ENCODE measurements around the gene MAP1B.

MAP1B gene

DNA sequence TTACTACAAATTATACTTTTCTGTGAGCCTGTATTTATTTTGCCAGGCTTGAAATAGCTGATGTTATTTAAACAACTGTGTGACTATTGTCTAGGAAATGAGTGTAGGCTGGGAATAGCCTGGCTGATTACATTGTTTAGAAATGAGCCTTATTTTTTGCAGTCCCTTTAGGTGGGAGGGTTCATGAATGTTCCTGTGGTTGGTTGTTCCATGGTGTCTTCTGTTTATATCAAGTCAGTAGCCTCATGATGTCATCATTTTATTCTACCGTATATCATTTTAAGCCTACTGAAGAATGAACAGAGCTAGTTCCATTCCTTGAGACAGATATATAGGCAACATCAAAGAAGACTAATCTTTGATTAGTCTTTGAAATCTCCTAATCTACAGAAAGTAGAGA, 53.1 kb downstream of the MAP1B start:
- Histone ChIP-seq H3K36me3 (ENCODE audit: insufficient read depth, low read length) (no peaks in the 10 kb centered on the region), H2AFZ (ENCODE audit: low read length) (no peak overlapping the region), H3K4me3 (ENCODE audit: low read depth, low read length, poor library complexity, severe bottlenecking) (no peak overlapping the region), H4K20me1 (ENCODE audit: insufficient read depth, low read length) (no peaks in the 10 kb centered on the region), H3K27me3 (ENCODE audit: insufficient read depth, low read length) (no peaks in the 10 kb centered on the region), H3K27ac (ENCODE audit: low read depth, low read length, poor library complexity, severe bottlenecking) (no peak overlapping the region), H3K9me3 (ENCODE audit: low read length) (no peaks in the 10 kb centered on the region), H3K9me2 (ENCODE audit: low read depth, low read length) (no peaks in the 10 kb centered on the region), H3K9ac (ENCODE audit: low read length) (no peak overlapping the region), H3F3A (ENCODE audit: insufficient read depth, low read length) (no peaks in the 10 kb centered on the region), H3K4me1 (ENCODE audit: insufficient read depth, low read length, severe bottlenecking) (no peaks in the 10 kb centered on the region), H3K79me2 (ENCODE audit: insufficient read depth, low read length) (no peaks in the 10 kb centered on the region), H3K4me2 (ENCODE audit: low read length) (no peak overlapping the region)
- TF ChIP-seq EZH2 (IDR thresholded peaks at IDR 0.05; ENCODE audit: borderline replicate concordance, low read length): no peak
- TF ChIP-seq, protein P1, sequence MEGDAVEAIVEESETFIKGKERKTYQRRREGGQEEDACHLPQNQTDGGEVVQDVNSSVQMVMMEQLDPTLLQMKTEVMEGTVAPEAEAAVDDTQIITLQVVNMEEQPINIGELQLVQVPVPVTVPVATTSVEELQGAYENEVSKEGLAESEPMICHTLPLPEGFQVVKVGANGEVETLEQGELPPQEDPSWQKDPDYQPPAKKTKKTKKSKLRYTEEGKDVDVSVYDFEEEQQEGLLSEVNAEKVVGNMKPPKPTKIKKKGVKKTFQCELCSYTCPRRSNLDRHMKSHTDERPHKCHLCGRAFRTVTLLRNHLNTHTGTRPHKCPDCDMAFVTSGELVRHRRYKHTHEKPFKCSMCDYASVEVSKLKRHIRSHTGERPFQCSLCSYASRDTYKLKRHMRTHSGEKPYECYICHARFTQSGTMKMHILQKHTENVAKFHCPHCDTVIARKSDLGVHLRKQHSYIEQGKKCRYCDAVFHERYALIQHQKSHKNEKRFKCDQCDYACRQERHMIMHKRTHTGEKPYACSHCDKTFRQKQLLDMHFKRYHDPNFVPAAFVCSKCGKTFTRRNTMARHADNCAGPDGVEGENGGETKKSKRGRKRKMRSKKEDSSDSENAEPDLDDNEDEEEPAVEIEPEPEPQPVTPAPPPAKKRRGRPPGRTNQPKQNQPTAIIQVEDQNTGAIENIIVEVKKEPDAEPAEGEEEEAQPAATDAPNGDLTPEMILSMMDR (IDR thresholded peaks at IDR 0.05; ENCODE audit: low read length): no peak

DNA sequence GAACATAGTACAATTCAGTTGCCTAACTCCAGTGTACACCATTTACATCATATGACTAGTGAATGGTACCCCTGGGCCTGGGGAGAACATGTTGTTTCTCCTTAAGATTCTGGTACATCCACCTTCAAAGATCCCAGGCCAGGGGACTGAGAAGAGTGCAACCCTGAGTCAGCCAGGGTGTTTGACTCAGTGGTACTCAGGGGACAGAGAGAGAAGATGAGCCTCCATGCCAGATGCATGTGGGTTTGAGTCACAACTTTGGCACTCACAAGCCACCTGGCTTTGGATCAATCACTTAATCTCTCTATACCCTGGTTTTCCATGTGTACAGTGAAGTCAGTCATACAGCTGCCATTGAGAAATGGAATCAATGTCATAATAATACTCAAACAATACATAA, 53.7 kb downstream of the MAP1B start:
- H4K20me1 ChIP-seq (ENCODE audit: insufficient read depth, low read length): no peaks in the 10 kb centered on the region
- no peaks in the 10 kb centered on the region for H3K9me2 ChIP-seq (ENCODE audit: low read depth, low read length)
- no peaks in the 10 kb centered on the region for H3K79me2 ChIP-seq (ENCODE audit: insufficient read depth, low read length)
- no peak overlapping the region for H3K27ac ChIP-seq (ENCODE audit: low read depth, low read length, poor library complexity, severe bottlenecking)
- H3K4me2 ChIP-seq (ENCODE audit: low read length): no peak overlapping the region
- no peak overlapping the region for H3K4me3 ChIP-seq (ENCODE audit: low read depth, low read length, poor library complexity, severe bottlenecking)
- no peaks in the 10 kb centered on the region for H3K9me3 ChIP-seq (ENCODE audit: low read length)
- H3K27me3 ChIP-seq (ENCODE audit: insufficient read depth, low read length): no peaks in the 10 kb centered on the region
- no peak for TF ChIP-seq EZH2 (IDR thresholded peaks at IDR 0.05; ENCODE audit: borderline replicate concordance, low read length)
- TF ChIP-seq, protein P1 (IDR thresholded peaks at IDR 0.05; ENCODE audit: low read length): no peak
- H3K36me3 ChIP-seq (ENCODE audit: insufficient read depth, low read length): no peaks in the 10 kb centered on the region
- no peaks in the 10 kb centered on the region for H3K4me1 ChIP-seq (ENCODE audit: insufficient read depth, low read length, severe bottlenecking)
- no peak overlapping the region for H2AFZ ChIP-seq (ENCODE audit: low read length)
- no peaks in the 10 kb centered on the region for H3F3A ChIP-seq (ENCODE audit: insufficient read depth, low read length)
- H3K9ac ChIP-seq (ENCODE audit: low read length): no peak overlapping the region

GRCh38 chr5:72161951-72162350, 54.7 kb downstream of the MAP1B start:
- no peaks in the 10 kb centered on the region for H3F3A ChIP-seq (ENCODE audit: insufficient read depth, low read length)
- H3K36me3 ChIP-seq (ENCODE audit: insufficient read depth, low read length): no peaks in the 10 kb centered on the region
- no peak overlapping the region for H3K9ac ChIP-seq (ENCODE audit: low read length)

More at GRCh38 chr5:72161951-72162350, 54.7 kb downstream of the MAP1B start:
- Histone ChIP-seq H3K27me3 (ENCODE audit: insufficient read depth, low read length) (no peaks in the 10 kb centered on the region), H2AFZ (ENCODE audit: low read length) (no peak overlapping the region), H3K27ac (ENCODE audit: low read depth, low read length, poor library complexity, severe bottlenecking) (no peak overlapping the region), H3K9me3 (ENCODE audit: low read length) (no peaks in the 10 kb centered on the region), H3K4me1 (ENCODE audit: insufficient read depth, low read length, severe bottlenecking) (peaks cover 3% of the 10 kb centered on the region), H4K20me1 (ENCODE audit: insufficient read depth, low read length) (no peaks in the 10 kb centered on the region), H3K9me2 (ENCODE audit: low read depth, low read length) (no peaks in the 10 kb centered on the region), H3K4me3 (ENCODE audit: low read depth, low read length, poor library complexity, severe bottlenecking) (no peak overlapping the region), H3K4me2 (ENCODE audit: low read length) (no peak overlapping the region), H3K79me2 (ENCODE audit: insufficient read depth, low read length) (no peaks in the 10 kb centered on the region)
- TF ChIP-seq, protein P1 (IDR thresholded peaks at IDR 0.05; ENCODE audit: low read length): no peak
- no peak for TF ChIP-seq EZH2 (IDR thresholded peaks at IDR 0.05; ENCODE audit: borderline replicate concordance, low read length)

Measured in OCI-LY1 (cell line).